HEK293 (cell line): Measurements from ENCODE around the gene ZBTB5.

Experiments
- CTCF ChIA-PET: fragments of 350-600 bp; formaldehyde crosslinking; extraction: SDS; loops from one replicate; lab custom pipeline; 2021; ENCODE audit warnings: antibody characterized with exemption; lab: Yijun Ruan, JAX
- POLR2A ChIA-PET: fragments of 300-600 bp; formaldehyde crosslinking; extraction: SDS; loops from one replicate; lab custom pipeline; 2020; ENCODE audit warnings: antibody characterized with exemption, inconsistent platforms; lab: Yijun Ruan, JAX
- H3K27ac ChIP-seq: fragments of 200-500 bp; sonication (Bioruptor generic); 2 replicates; pipeline ENCODE4 v1.5.1; 2014; ENCODE audit warnings: low read depth, low read length, control low read depth, inconsistent platforms; ENCODE audit errors: extremely low read depth
- H3K36me3 ChIP-seq, 2 experiments: fragments of 200-500 bp in 1 of 2; sonication (Bioruptor generic) in 1 of 2; 1 replicate in 1 of 2; 2 replicates in 1 of 2; pipeline ENCODE4 v1.5.1; 2014 to 2017; ENCODE audit warnings: inconsistent platforms in 2 of 2, low read length in 2 of 2; ENCODE audit not compliant: control insufficient read depth in 2 of 2, insufficient read depth in 1 of 2
- H3K4me1 ChIP-seq: fragments of 200-500 bp; sonication (Bioruptor generic); 2 replicates; pipeline ENCODE4 v1.5.1; 2014; ENCODE audit warnings: mild to moderate bottlenecking, low read length, inconsistent platforms; ENCODE audit not compliant: control insufficient read depth, insufficient read depth
- H3K4me3 ChIP-seq: 2 replicates; pipeline ENCODE4 v1.5.1; 2011; ENCODE audit warnings: low read depth, mild to moderate bottlenecking, control low read depth, low read length, moderate library complexity
- H3K9me3 ChIP-seq: fragments of 200-500 bp; sonication (Bioruptor generic); 2 replicates; pipeline ENCODE4 v1.5.1; 2014; ENCODE audit warnings: low read depth, low read length, inconsistent platforms; ENCODE audit not compliant: control insufficient read depth, insufficient read depth
- BCL11B ChIP-seq: fragments of 450-650 bp; formaldehyde crosslinking; IDR thresholded peaks from 2 replicates; pipeline ENCODE4 v1.5.1; 2016; ENCODE audit warnings: low read depth, missing biosample characterization, missing genetic modification characterization
- GLI2 ChIP-seq: fragments of 450-650 bp; formaldehyde crosslinking; IDR thresholded peaks from 2 replicates; pipeline ENCODE4; 2017; ENCODE audit warnings: missing biosample characterization, missing genetic modification characterization, low read depth, borderline replicate concordance
- TRIM28 ChIP-seq: IDR thresholded peaks from 2 replicates; pipeline ENCODE4 v1.6.1; 2011; ENCODE audit warnings: low read length, control low read depth, borderline replicate concordance
- YY1 ChIP-seq: fragments of 450-650 bp; formaldehyde crosslinking; IDR thresholded peaks from 2 replicates; pipeline ENCODE4 v1.5.1; 2018; ENCODE audit warnings: missing biosample characterization, missing genetic modification characterization
- ZBTB1 ChIP-seq: fragments of 450-650 bp; formaldehyde crosslinking; IDR thresholded peaks from 2 replicates; pipeline ENCODE4 v1.5.1; 2016; ENCODE audit warnings: missing biosample characterization, missing genetic modification characterization
- ZEB2 ChIP-seq: fragments of 450-650 bp; formaldehyde crosslinking; IDR thresholded peaks from 2 replicates; pipeline ENCODE4 v1.5.1; 2016; ENCODE audit warnings: missing biosample characterization, missing genetic modification characterization
- ZFP3 ChIP-seq: fragments of 450-650 bp; formaldehyde crosslinking; IDR thresholded peaks from 2 replicates; pipeline ENCODE4 v1.5.1; 2016; ENCODE audit warnings: low read depth, missing biosample characterization, missing genetic modification characterization
- ZNF138 ChIP-seq: fragments of 450-650 bp; formaldehyde crosslinking; IDR thresholded peaks from 2 replicates; pipeline ENCODE4 v1.5.1; 2016; ENCODE audit warnings: missing biosample characterization, missing genetic modification characterization, borderline replicate concordance
- ZNF140 ChIP-seq: fragments of 450-650 bp; formaldehyde crosslinking; IDR thresholded peaks from 2 replicates; pipeline ENCODE4 v1.5.1; 2016; ENCODE audit warnings: missing biosample characterization, missing genetic modification characterization
- ZNF2 ChIP-seq: fragments of 450-650 bp; formaldehyde crosslinking; IDR thresholded peaks from 2 replicates; pipeline ENCODE4 v1.5.1; 2016; ENCODE audit warnings: missing biosample characterization, missing genetic modification characterization
- ZNF335 ChIP-seq: fragments of 450-650 bp; formaldehyde crosslinking; conservative IDR thresholded peaks from 2 replicates; pipeline ENCODE4 v1.5.1; 2016; ENCODE audit warnings: missing biosample characterization, missing genetic modification characterization
- ZNF416 ChIP-seq: fragments of 450-650 bp; formaldehyde crosslinking; IDR thresholded peaks from 2 replicates; pipeline ENCODE4 v1.5.1; 2016; ENCODE audit warnings: missing biosample characterization, missing genetic modification characterization
- ZNF488 ChIP-seq: fragments of 450-650 bp; formaldehyde crosslinking; IDR thresholded peaks from 2 replicates; pipeline ENCODE4 v1.5.1; 2016; ENCODE audit warnings: missing biosample characterization, missing genetic modification characterization
- ZNF548 ChIP-seq: fragments of 450-650 bp; formaldehyde crosslinking; IDR thresholded peaks from 2 replicates; pipeline ENCODE4 v1.5.1; 2016; ENCODE audit warnings: missing biosample characterization, missing genetic modification characterization
- ZNF560 ChIP-seq: fragments of 450-650 bp; formaldehyde crosslinking; IDR thresholded peaks from 2 replicates; pipeline ENCODE4 v1.5.1; 2017; ENCODE audit warnings: missing biosample characterization, missing genetic modification characterization, borderline replicate concordance
- ZNF621 ChIP-seq: fragments of 450-650 bp; formaldehyde crosslinking; IDR thresholded peaks from 2 replicates; pipeline ENCODE4 v1.5.1; 2017; ENCODE audit warnings: missing biosample characterization, missing genetic modification characterization
- TF ChIP-seq, protein P1 (sequence below): fragments of 450-650 bp; formaldehyde crosslinking; IDR thresholded peaks from 2 replicates; pipeline ENCODE4 v1.5.1; 2016; ENCODE audit warnings: missing biosample characterization, missing genetic modification characterization
- TF ChIP-seq, protein P2 (sequence below): fragments of 450-650 bp; formaldehyde crosslinking; IDR thresholded peaks from 2 replicates; pipeline ENCODE4 v1.5.1; 2016; ENCODE audit warnings: missing biosample characterization, missing genetic modification characterization

The ZBTB5 gene

DNA sequence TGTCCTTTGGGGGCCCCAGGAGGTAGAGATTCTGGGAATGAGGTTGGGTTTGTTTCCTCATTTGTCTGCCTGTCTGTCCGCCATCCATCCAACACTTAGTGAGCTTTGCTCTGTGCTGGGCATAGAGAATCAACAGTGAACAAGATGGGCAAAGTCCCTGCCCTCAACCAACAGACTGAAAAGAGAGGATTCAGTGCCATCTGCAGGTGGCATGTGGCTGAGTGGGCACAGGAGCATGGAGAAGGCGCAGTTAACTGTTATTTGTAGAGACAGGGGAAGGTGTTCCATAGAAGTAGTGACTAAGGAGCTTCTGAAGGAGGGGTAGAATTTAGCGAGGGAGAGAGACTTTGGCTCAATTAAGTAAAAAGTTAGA, 43.6 kb upstream of the ZBTB5 start:
- Histone ChIP-seq H3K9me3 (no peaks in the 10 kb centered on the region), H3K4me1 (no peaks in the 10 kb centered on the region), H3K36me3 (peaks cover 0 to 68% of the 10 kb centered on the region in 2 experiments; a peak in 2 of 3 replicates), H3K4me3 (no peak overlapping the region), H3K27ac (no peak overlapping the region)
- ChIA-PET CTCF (interaction anchor here (0.6 to 1.6 kb wide), 4 partner anchors 11 to 90 kb away, joined by 3 to 6 read pairs (median 3); no protein-coding TSS in a partner anchor), POLR2A (interaction anchor here (0.7 to 1.4 kb wide), 2 partner anchors 26 to 44 kb away, joined by 3 read pairs; partner anchors contain the start of gene ZBTB5)
- no peak for TF ChIP-seq ZNF335 (tag by site-specific recombination)
- TF ChIP-seq ZBTB1 = no peak
- TF ChIP-seq ZEB2 (tag by site-specific recombination) = no peak
- TF ChIP-seq ZNF416 = no peak
- TF ChIP-seq TRIM28 = no peak
- no peak for TF ChIP-seq ZNF560

GRCh38 chr9:37508135-37508833, 43.0 kb upstream of the ZBTB5 start:
- ChIA-PET CTCF (interaction anchor here (0.6 to 1.6 kb wide), 3 partner anchors 11 to 91 kb away, joined by 3 to 6 read pairs (median 3); no protein-coding TSS in a partner anchor), POLR2A (interaction anchor here (0.7 to 1.4 kb wide), 3 partner anchors 22 to 43 kb away, joined by 3 to 5 read pairs (median 3); partner anchors contain the start of gene ZBTB5)
- Histone ChIP-seq H3K36me3 (peaks cover 0 to 73% of the 10 kb centered on the region in 2 experiments; a peak in 2 of 3 replicates), H3K4me1 (no peaks in the 10 kb centered on the region), H3K27ac (no peak overlapping the region), H3K4me3 (no peak overlapping the region), H3K9me3 (no peaks in the 10 kb centered on the region)
- TF ChIP-seq YY1 (tag by site-specific recombination) = no peak
- no peak for TF ChIP-seq BCL11B (tag by site-specific recombination)
- no peak for TF ChIP-seq ZFP3 (tag by site-specific recombination)
- TF ChIP-seq ZNF138 (tag by site-specific recombination) = no peak
- no peak for TF ChIP-seq GLI2 (tag by site-specific recombination)
- TF ChIP-seq, protein P1, sequence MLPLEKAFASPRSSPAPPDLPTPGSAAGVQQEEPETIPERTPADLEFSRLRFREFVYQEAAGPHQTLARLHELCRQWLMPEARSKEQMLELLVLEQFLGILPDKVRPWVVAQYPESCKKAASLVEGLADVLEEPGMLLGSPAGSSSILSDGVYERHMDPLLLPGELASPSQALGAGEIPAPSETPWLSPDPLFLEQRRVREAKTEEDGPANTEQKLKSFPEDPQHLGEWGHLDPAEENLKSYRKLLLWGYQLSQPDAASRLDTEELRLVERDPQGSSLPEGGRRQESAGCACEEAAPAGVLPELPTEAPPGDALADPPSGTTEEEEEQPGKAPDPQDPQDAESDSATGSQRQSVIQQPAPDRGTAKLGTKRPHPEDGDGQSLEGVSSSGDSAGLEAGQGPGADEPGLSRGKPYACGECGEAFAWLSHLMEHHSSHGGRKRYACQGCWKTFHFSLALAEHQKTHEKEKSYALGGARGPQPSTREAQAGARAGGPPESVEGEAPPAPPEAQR (tag by site-specific recombination) = no peak
- no peak for TF ChIP-seq ZNF140
- TF ChIP-seq ZNF548 (tag by site-specific recombination) = no peak
- no peak for TF ChIP-seq ZNF621 (tag by site-specific recombination)
- TF ChIP-seq, protein P2, sequence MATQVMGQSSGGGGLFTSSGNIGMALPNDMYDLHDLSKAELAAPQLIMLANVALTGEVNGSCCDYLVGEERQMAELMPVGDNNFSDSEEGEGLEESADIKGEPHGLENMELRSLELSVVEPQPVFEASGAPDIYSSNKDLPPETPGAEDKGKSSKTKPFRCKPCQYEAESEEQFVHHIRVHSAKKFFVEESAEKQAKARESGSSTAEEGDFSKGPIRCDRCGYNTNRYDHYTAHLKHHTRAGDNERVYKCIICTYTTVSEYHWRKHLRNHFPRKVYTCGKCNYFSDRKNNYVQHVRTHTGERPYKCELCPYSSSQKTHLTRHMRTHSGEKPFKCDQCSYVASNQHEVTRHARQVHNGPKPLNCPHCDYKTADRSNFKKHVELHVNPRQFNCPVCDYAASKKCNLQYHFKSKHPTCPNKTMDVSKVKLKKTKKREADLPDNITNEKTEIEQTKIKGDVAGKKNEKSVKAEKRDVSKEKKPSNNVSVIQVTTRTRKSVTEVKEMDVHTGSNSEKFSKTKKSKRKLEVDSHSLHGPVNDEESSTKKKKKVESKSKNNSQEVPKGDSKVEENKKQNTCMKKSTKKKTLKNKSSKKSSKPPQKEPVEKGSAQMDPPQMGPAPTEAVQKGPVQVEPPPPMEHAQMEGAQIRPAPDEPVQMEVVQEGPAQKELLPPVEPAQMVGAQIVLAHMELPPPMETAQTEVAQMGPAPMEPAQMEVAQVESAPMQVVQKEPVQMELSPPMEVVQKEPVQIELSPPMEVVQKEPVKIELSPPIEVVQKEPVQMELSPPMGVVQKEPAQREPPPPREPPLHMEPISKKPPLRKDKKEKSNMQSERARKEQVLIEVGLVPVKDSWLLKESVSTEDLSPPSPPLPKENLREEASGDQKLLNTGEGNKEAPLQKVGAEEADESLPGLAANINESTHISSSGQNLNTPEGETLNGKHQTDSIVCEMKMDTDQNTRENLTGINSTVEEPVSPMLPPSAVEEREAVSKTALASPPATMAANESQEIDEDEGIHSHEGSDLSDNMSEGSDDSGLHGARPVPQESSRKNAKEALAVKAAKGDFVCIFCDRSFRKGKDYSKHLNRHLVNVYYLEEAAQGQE (tag by site-specific recombination) = no peak
- no peak for TF ChIP-seq ZNF488
- TF ChIP-seq ZNF2 (tag by site-specific recombination) = no peak
